GM19372 (cell line): ENCODE measurements around the gene SRRM4.
"Not testable (repeated sequence)": the region's sequence is repeated elsewhere in the genome, so short reads cannot be mapped to it uniquely, and the experiment has no call there.

Source experiments
- ATAC-seq: cut with Tn5 transposase; IDR thresholded peaks from one replicate; pipeline ENCODE4 v1.9.1; 2021; ENCODE audit warnings: mild to moderate bottlenecking, low read depth, moderate library complexity; ENCODE audit not compliant: unreplicated experiment

Gene SRRM4

DNA sequence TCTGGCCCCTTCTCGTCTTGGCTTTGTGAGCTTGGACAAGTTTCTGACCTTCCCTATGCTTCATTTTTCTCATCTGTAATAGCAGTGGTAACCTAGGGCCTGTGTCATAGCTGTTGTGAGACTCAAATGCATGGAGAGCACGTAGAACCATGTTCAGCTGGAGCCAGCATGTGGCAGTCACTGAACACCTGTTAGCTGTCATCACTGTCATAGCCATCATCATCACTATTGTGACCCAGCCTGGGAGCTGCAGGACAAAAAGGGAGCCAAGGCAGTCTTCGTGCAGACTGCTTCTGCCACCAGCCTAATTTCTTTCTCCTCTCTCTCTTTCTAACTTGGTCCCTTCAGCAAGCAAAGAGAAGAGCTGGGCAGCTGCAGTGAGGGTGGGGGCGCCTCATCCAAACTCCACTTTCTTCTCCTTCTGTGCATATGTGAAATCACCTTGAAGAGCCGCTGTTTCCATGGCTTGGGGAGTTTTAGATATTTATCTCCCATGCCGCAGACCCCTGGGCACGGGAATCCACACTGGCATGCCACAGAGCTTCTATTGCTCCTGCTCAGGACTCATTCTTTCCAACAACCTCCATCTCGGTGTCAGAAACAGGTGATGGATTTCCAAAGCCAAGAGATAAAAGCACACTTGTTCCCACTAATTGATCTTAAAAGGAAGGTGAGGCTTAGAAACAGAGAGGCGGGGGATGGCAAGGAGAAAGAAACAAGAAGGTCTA is 87.0 kb downstream of the SRRM4 start:
- ATAC-seq: no peak

DNA sequence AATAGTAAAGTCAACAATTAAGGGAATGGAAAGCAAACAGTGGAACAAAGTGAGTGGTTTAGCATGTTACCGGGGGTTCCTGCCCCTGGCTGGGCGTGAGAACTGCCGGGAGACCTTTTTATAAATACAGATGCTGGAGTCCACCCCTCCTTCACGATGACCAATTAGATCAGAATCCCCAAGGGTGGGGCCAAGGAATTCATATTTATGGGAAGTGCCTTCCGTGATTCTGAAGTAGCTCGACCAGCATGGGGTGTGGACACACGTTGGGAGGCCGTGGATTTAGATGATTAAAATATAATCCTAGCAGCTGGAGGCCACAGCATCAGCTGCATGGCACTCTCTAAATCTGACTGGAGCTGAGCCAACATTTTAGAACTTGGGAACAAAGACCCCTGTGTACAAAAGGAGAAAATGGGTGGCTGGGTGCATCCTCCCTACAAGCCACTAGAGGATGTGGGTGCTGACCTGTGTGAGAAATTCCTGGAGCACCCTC is 87.9 kb downstream of the SRRM4 start:
- ATAC-seq: no peak

DNA sequence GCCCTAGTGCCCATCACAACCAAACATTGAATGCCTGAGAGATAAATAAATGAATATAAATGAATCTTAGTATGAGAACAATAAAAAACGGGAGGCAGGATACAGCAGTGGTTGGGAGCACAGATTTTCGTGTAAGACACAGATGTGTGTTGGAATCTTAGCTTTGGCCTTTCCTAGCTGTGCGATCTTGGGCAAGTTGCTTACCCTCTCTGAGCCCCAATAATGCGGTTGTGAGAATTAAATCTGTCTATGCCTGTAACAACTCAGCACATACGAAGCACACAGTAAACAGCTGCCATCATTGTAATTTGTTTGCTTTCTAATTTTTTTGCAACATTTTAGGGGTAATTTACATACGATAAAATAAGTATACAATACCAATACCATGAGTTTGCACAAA is 89.8 kb downstream of the SRRM4 start:
- no peak for ATAC-seq

DNA sequence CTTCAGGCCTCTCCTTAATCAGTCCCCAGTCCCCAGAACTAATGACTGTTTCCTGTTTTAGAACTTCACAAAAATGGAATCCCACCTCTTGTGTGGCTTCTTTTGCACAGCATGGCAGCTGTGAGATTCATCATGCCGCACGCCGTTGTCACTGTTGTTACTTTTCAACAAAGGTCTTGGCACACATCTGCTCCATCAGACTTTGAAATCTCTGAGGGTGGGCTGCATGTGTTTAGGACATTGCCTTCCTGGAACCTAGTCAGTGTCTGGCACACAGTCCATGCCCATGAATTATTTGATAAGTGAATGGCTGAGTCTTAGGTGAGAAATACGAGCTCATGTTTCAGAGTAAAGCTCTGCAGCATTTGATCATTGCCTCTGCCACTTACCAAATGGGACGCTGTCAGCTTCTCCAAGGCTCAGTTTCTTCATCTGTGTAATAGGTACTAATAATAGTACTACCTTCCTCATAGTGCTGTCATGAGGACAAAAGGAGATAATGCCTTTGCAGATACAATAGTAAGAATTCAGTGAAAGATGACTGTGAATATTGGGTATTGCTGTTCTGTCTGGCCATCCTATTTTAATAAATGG is 90.4 kb downstream of the SRRM4 start:
- ATAC-seq: no peak

DNA sequence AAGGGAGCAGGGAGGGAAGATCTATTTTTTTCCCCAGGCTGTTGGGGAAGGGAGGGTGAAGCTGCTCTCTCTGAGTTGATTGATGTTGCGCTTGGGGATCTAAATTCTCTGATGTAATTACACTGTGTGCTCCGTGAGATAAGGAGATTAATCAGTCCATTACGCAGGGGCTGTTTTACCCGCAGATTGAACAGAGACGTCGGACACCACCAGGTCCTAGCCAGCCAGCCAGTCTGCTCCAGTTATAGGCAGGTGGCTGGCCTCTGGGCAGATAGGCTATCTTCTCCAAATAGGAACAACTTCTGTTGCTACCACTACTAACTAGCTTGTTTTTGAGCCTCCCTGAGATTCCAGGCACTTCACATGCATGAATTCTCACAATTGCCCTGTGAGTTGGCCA is 91.1 kb downstream of the SRRM4 start:
- ATAC-seq: no peak

- no peak for ATAC-seq
These were observed 94.0 kb downstream of the SRRM4 start for GRCh38 chr12:119075222-119075787.

GRCh38 chr12:119075918-119076317 is 94.6 kb downstream of the SRRM4 start:
- ATAC-seq: no peak

GRCh38 chr12:119079530-119079929 is 98.2 kb downstream of the SRRM4 start:
- ATAC-seq: no peak

DNA sequence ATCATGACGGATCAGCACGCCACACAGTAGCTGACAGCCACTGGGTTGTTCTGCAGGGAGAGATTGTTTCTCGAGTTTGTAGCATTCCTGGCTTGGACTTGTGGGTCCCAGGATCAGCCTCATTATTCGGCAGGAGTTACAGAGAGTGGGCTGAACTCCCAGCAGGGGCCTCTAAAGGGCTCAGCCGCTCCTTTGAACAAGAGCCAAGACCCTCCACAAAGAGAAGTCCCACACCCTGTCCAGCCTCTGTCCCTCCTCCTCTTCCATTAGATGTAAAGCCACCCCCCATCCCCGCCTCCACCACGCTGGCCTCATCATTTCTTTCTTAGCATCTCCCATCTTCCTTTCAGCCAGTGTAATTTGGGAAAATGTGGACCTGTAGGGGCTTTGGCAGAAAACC is 100.7 kb downstream of the SRRM4 start:
- no peak for ATAC-seq

GRCh38 chr12:119082496-119082895 is 101.2 kb downstream of the SRRM4 start:
- ATAC-seq: no peak

- ATAC-seq: no peak
These were observed 107.5 kb downstream of the SRRM4 start for GRCh38 chr12:119088685-119089379.

DNA sequence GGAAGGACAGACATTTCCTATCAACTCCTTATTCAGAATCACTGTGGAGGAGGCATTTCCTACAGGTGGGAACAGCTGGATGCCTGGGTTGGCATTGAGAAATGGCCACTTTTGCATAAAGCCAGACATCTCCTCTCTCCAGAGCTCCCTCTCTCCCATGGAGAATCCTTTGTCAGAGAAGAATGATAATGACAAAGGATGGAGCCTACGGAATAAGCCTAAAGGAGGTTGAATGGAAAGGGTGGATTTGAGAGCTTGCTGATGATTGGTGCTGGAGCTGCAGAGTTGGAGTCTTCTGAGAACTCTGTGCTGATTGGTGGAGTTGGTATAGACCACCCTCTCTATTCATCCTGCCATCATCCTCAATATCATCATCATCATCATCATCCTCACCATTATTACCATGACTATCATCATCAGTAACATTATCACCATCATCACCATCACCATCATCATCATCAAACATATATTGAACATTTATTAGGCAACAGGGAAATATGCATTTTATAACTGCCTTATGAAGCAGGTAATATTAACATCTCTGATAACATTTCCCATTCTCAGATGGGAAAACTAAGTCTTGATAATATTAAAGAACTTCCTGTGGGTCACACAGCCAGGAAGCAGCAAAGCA is 108.2 kb downstream of the SRRM4 start:
- ATAC-seq: no peak

- no peak for ATAC-seq
These were observed 108.9 kb downstream of the SRRM4 start for GRCh38 chr12:119090276-119090675.

DNA sequence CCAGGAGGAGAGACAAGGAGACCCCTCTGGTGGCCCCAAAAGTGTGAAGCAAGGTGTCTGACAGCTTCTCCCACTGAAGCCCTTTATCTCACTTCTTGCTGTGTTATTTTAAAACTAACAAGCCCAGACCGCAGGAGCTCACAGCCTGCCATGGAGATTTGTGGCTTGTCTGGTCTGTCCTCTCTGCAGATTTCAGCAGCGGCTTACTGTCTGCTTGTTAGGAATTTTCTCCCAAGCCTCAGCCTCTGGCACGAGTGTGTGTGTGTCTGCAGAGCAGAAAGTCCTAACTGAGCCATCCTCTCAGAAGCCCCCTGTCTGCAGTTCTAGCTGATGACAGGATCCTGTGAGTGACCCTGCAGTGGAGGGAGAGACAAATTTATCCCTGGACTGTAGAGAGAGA is 109.5 kb downstream of the SRRM4 start:
- ATAC-seq: no peak

GRCh38 chr12:119096429-119097202 is 115.3 kb downstream of the SRRM4 start:
- no peak for ATAC-seq

GRCh38 chr12:119100933-119101332 is 119.6 kb downstream of the SRRM4 start:
- ATAC-seq: no peak

DNA sequence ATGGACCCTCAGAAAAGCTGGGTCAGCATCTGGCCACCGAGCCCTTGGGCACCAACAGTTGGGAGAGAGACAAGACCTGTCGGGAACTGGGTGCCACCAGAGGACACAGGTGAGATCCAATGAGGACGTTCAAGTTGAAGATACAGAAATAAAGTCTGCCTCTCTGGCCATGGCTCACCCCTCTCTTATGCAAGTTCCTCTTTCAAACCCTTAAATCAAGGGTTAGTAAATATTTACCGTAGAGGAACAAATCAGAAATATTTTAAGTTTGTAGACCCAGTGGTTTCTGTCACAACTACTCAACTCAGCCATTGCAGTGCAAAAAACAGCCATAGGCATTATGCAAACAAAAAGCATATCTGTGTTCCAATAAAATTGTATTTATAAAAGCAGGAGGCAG is 120.9 kb downstream of the SRRM4 start:
- no peak for ATAC-seq

DNA sequence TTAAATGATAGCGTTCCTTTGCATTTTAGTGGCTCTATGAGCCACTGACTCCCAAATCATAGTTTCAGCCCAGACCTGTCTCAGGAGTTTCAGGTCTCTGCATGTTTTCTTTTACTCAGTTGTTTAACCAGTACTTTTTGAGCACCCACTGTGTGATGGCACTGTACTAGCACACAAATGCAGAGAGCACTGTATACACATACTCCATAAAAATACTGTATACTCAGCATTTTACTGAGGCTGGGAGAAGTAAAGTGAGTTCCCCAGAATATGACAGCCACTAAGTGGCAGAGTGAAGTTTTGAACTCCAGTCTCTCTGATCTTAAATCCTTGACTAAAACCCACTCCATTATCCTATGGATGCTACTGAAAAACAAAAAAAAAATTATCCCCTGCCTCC is 121.4 kb downstream of the SRRM4 start:
- no peak for ATAC-seq

GRCh38 chr12:119104969-119105368 is 123.6 kb downstream of the SRRM4 start:
- not testable (repeated sequence) for ATAC-seq

DNA sequence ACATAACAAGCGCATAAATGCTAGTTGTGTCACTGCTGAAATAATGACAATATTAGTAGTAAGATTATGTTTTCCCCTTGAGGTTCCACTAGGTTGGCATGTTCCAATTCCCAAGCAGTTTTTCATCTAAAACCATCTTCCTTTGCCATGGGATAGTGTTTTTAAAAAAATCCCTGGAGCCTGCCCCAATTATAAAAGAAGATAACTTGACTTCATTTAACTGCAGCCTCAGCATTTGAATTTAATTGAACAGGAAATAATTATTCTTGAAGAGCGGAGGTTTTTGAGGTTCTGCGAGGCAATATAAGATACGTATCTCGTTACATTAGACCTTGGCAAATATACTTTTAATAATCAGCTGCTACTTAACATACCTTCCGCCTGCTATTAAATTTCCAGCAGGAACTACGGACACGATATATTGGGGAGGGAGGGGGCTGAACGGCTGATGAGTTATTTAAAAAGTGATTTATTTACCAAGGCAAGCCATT is 132.2 kb downstream of the SRRM4 start:
- no peak for ATAC-seq
